Lower leg skin (tissue), 3 donors: ENCODE measurements around the gene APOBEC3B.

Source experiments
- POLR2A ChIP-seq, 2 donors: fragments of 450-650 bp; IDR thresholded peaks; one replicate each; pipeline ENCODE4 v1.6.1; 2016 to 2017; ENCODE audit warnings: antibody characterized with exemption in 2 of 2, mild to moderate bottlenecking in 1 of 2, moderate library complexity in 1 of 2
- TF ChIP-seq, protein P1 (sequence below), 3 donors: fragments of 450-650 bp; IDR thresholded peaks; one replicate each; pipeline ENCODE4 v1.5.1; 2016; ENCODE audit warnings: antibody characterized with exemption in 3 of 3, mild to moderate bottlenecking in 3 of 3, moderate library complexity in 2 of 3

DNA sequence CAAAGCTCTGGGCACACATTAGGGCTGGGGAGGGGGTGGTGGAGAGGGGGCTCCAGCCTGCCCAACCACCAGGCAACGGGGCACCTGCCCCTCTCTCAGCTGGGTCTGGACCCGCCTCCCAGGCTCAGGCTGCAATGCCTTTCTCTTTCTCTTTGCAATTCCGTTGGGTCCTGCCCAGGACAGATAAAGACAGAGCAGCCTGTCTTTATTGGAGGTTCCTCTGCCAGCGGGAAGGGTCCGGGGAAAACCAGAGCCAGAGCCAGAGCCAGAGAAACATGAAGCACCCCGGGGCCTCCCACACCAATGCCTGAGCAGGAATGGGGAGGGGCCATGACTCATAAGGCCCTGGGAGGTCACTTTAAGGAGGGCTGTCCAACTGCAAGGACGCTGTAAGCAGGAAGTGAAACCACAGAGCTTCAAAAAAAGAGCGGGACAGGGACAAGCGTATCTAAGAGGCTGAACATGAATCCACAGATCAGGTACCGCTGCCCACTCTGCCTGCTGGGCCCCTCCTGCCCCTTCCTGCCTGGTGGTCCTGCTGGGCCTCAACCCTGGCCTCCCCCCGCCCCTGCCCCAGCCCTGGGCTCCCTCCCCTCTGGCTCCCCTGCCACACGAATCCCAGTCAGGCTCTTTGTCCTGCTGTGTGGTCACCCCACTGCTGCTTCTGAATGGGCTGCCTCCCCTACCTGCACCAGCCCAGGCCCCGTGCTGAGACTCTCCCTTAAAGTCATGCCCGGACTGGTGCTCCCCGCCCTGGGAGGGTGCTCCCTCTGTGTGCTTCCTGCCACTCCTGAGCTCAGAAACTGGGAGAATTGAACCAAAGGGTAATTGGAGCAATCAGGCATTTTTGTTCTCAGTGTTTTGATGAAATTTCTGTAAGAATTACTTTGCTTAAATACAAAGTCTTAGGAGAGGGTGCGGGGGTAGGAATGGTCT lies at the start of gene APOBEC3B:
- TF ChIP-seq, protein P1, sequence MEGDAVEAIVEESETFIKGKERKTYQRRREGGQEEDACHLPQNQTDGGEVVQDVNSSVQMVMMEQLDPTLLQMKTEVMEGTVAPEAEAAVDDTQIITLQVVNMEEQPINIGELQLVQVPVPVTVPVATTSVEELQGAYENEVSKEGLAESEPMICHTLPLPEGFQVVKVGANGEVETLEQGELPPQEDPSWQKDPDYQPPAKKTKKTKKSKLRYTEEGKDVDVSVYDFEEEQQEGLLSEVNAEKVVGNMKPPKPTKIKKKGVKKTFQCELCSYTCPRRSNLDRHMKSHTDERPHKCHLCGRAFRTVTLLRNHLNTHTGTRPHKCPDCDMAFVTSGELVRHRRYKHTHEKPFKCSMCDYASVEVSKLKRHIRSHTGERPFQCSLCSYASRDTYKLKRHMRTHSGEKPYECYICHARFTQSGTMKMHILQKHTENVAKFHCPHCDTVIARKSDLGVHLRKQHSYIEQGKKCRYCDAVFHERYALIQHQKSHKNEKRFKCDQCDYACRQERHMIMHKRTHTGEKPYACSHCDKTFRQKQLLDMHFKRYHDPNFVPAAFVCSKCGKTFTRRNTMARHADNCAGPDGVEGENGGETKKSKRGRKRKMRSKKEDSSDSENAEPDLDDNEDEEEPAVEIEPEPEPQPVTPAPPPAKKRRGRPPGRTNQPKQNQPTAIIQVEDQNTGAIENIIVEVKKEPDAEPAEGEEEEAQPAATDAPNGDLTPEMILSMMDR (IDR thresholded peaks at IDR 0.05) = no peak
- TF ChIP-seq POLR2A (IDR thresholded peaks at IDR 0.05) = no peak
